ENCODE measurements around the gene PCDH9. TPM values are rescaled to one million over a fixed set of nuclear protein-coding genes. Genes with fewer than 3 reads are reported as not detected.

PCDH9 gene
- total and polyA plus RNA-seq, 2 of the 4 experiments (the other 2 are of a cell fraction): 2.2 to 10.2 TPM

DNA sequence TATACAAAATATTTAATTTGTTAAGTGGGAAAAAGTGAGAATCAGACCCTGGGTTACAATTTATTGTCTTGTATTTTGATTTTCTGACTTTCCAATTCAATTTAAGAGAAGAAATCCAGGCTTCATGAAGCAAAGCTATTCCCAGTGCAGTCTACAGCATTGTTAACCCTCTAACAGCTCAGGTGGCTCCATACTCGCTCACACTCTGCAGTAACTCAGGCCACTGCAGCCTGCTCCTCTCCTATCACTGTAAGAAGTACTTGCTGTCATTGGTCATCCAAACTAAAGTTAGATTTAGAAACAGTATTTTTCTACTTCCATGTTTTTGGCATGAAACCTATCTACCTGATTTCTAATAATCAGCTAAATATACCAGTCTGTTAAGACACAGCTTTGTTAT is 830.3 kb downstream of the PCDH9 start:
- no peak for ATAC-seq (ENCODE audit: low read depth)

More for the DNA sequence above, 830.3 kb downstream of the PCDH9 start:
- intact Hi-C loops (cut with micrococcal nuclease): loop anchor here (10.0 kb wide), 1 partner anchor 825 kb away; no protein-coding TSS in a partner anchor
- Histone ChIP-seq H3K18ac (ENCODE audit: low read depth, low read length) (no peak overlapping the region), H3K14ac (replicated peaks; ENCODE audit: low read depth, low read length) (no peak overlapping the region), H2BK20ac (ENCODE audit: low read depth, low read length) (no peak overlapping the region), H3K23ac (ENCODE audit: low read depth, low read length) (no peak overlapping the region), H3K4ac (ENCODE audit: low read depth, low read length) (no peak overlapping the region), H4K5ac (ENCODE audit: low read depth, low read length) (no peak overlapping the region), H3K36me3 (ENCODE audit: control insufficient read depth, insufficient read depth, low read length) (no peaks in the 10 kb centered on the region), H3K79me1 (ENCODE audit: low read depth in 1 of 2, low read length in 2 of 2) (no peaks in the 10 kb centered on the region), H2BK120ac (ENCODE audit: low read depth, low read length) (no peak overlapping the region), H4K20me1 (ENCODE audit: insufficient read depth, low read length) (no peaks in the 10 kb centered on the region), H3K4me1 (ENCODE audit: control insufficient read depth, insufficient read depth, low read length) (no peaks in the 10 kb centered on the region), H2AFZ (replicated peaks; ENCODE audit: low read length, poor library complexity) (no peak overlapping the region), H4K8ac (ENCODE audit: low read depth in 2 of 2, low read length in 2 of 2) (no peak overlapping the region), H3K4me2 (ENCODE audit: low read depth, low read length) (no peak overlapping the region), H3K9me3 (ENCODE audit: control insufficient read depth, insufficient read depth, low read length) (no peaks in the 10 kb centered on the region), H3K27me3 (ENCODE audit: control insufficient read depth, insufficient read depth, low read length) (no peaks in the 10 kb centered on the region), H4K91ac (ENCODE audit: insufficient read depth, low read depth, low read length) (no peak overlapping the region), H3K9me1 (ENCODE audit: insufficient read depth, low read length) (no peaks in the 10 kb centered on the region), H3K27ac (ENCODE audit: insufficient read depth, low read length) (no peak overlapping the region), H2BK15ac (ENCODE audit: low read depth, low read length) (no peak overlapping the region), H2AK5ac (ENCODE audit: low read depth, low read length) (no peak overlapping the region), H3K4me3 (ENCODE audit: insufficient read depth, low read depth, low read length) (no peak overlapping the region), H3K9ac (ENCODE audit: low read depth, low read length) (no peak overlapping the region), H3K56ac (ENCODE audit: extremely low read depth, insufficient read depth, low read length) (no peak overlapping the region), H2BK5ac (ENCODE audit: low read depth, low read length, poor library complexity, severe bottlenecking) (no peak overlapping the region), H2AK9ac (replicated peaks; ENCODE audit: low read depth, low read length, poor library complexity) (no peak overlapping the region)
- no peak for TF ChIP-seq RAD21 (IDR thresholded peaks at IDR 0.05; ENCODE audit: low read length)
- TF ChIP-seq, protein P1, sequence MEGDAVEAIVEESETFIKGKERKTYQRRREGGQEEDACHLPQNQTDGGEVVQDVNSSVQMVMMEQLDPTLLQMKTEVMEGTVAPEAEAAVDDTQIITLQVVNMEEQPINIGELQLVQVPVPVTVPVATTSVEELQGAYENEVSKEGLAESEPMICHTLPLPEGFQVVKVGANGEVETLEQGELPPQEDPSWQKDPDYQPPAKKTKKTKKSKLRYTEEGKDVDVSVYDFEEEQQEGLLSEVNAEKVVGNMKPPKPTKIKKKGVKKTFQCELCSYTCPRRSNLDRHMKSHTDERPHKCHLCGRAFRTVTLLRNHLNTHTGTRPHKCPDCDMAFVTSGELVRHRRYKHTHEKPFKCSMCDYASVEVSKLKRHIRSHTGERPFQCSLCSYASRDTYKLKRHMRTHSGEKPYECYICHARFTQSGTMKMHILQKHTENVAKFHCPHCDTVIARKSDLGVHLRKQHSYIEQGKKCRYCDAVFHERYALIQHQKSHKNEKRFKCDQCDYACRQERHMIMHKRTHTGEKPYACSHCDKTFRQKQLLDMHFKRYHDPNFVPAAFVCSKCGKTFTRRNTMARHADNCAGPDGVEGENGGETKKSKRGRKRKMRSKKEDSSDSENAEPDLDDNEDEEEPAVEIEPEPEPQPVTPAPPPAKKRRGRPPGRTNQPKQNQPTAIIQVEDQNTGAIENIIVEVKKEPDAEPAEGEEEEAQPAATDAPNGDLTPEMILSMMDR (conservative IDR thresholded peaks at IDR 0.05; ENCODE audit: low read depth, low read length): no peak
- TF ChIP-seq USF2 (IDR thresholded peaks at IDR 0.05; ENCODE audit: low read depth, low read length): no peak
- no peak for TF ChIP-seq NFE2L2 (IDR thresholded peaks at IDR 0.05; ENCODE audit: low read depth, low read length)
- no peak for TF ChIP-seq MAFK (IDR thresholded peaks at IDR 0.05; ENCODE audit: low read depth, low read length)
- no peak for TF ChIP-seq MXI1 (IDR thresholded peaks at IDR 0.05; ENCODE audit: borderline replicate concordance, low read depth, low read length)
- TF ChIP-seq RCOR1 (IDR thresholded peaks at IDR 0.05; ENCODE audit: insufficient replicate concordance, low read length): no peak
- TF ChIP-seq, protein P2, sequence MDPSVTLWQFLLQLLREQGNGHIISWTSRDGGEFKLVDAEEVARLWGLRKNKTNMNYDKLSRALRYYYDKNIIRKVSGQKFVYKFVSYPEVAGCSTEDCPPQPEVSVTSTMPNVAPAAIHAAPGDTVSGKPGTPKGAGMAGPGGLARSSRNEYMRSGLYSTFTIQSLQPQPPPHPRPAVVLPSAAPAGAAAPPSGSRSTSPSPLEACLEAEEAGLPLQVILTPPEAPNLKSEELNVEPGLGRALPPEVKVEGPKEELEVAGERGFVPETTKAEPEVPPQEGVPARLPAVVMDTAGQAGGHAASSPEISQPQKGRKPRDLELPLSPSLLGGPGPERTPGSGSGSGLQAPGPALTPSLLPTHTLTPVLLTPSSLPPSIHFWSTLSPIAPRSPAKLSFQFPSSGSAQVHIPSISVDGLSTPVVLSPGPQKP (IDR thresholded peaks at IDR 0.05; ENCODE audit: borderline replicate concordance, low read depth, low read length): no peak
- TF ChIP-seq SMC3 (IDR thresholded peaks at IDR 0.05; ENCODE audit: low read depth, low read length): no peak
- no peak for TF ChIP-seq BHLHE40 (IDR thresholded peaks at IDR 0.05; ENCODE audit: low read depth, low read length)
- TF ChIP-seq POLR2A (IDR thresholded peaks at IDR 0.05; ENCODE audit: low read depth, low read length): no peak
- TF ChIP-seq MAZ (IDR thresholded peaks at IDR 0.05; ENCODE audit: borderline replicate concordance, low read depth, low read length): no peak
- TF ChIP-seq CEBPB (IDR thresholded peaks at IDR 0.05; ENCODE audit: low read depth, low read length): no peak
- TF ChIP-seq RFX5 (IDR thresholded peaks at IDR 0.05; ENCODE audit: low read depth, low read length): no peak
- TF ChIP-seq CHD1 (IDR thresholded peaks at IDR 0.05; ENCODE audit: low read depth, low read length): no peak
- TF ChIP-seq FOS (IDR thresholded peaks at IDR 0.05; ENCODE audit: low read depth, low read length): no peak
- no peak for DNase-seq
- no TSS peak for BruUV-seq (replicated peaks)
- WGBS, 2 experiments (ENCODE audit: extremely low coverage in 2 of 2, insufficient read length in 1 of 2): 100% methylated on average over 1 of the region's 1 CpG; no CpG with 5 or more reads in 1 of the 2 experiments
- in situ Hi-C loops (cut with MboI; ENCODE audit: low sequenced_read_pairs): no loop called here
- CTCF ChIA-PET: no interaction called here
- POLR2A ChIA-PET (ENCODE audit: unreplicated experiment): no interaction called here
- dilution Hi-C loops (cut with HindIII; ENCODE audit: low sequenced_read_pairs, unreplicated experiment): no loop called here

All from IMR-90 (cell line).